ENCODE results near the gene THRSP. TPM values are rescaled to one million over a fixed set of nuclear protein-coding genes. Genes with fewer than 3 reads are reported as not detected.
"Not testable (repeated sequence)": the region's sequence is repeated elsewhere in the genome, so short reads cannot be mapped to it uniquely, and the experiment has no call there.

Gene THRSP
- total RNA-seq, 1 donor from 2014 or later, result not detected

GRCh38 chr11:78039919-78040671, 23.6 kb upstream of the THRSP start:
- Mint-ChIP-seq H3K27ac (ENCODE audit: unreplicated experiment) (no peak overlapping the region), H3K9me3 (ENCODE audit: unreplicated experiment) (no peaks in the 10 kb centered on the region), H3K4me3 (ENCODE audit: unreplicated experiment) (no peak overlapping the region), H3K36me3 (ENCODE audit: unreplicated experiment) (no peaks in the 10 kb centered on the region), H3K4me1 (ENCODE audit: low read depth, unreplicated experiment) (peaks cover 3% of the 10 kb centered on the region), H3K27me3 (ENCODE audit: unreplicated experiment) (peaks cover 5% of the 10 kb centered on the region)
- no peak for DNase-seq
- TF ChIP-seq, protein P1, sequence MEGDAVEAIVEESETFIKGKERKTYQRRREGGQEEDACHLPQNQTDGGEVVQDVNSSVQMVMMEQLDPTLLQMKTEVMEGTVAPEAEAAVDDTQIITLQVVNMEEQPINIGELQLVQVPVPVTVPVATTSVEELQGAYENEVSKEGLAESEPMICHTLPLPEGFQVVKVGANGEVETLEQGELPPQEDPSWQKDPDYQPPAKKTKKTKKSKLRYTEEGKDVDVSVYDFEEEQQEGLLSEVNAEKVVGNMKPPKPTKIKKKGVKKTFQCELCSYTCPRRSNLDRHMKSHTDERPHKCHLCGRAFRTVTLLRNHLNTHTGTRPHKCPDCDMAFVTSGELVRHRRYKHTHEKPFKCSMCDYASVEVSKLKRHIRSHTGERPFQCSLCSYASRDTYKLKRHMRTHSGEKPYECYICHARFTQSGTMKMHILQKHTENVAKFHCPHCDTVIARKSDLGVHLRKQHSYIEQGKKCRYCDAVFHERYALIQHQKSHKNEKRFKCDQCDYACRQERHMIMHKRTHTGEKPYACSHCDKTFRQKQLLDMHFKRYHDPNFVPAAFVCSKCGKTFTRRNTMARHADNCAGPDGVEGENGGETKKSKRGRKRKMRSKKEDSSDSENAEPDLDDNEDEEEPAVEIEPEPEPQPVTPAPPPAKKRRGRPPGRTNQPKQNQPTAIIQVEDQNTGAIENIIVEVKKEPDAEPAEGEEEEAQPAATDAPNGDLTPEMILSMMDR (IDR thresholded peaks at IDR 0.05; ENCODE audit: partially characterized antibody, unreplicated experiment), result no peak

DNA sequence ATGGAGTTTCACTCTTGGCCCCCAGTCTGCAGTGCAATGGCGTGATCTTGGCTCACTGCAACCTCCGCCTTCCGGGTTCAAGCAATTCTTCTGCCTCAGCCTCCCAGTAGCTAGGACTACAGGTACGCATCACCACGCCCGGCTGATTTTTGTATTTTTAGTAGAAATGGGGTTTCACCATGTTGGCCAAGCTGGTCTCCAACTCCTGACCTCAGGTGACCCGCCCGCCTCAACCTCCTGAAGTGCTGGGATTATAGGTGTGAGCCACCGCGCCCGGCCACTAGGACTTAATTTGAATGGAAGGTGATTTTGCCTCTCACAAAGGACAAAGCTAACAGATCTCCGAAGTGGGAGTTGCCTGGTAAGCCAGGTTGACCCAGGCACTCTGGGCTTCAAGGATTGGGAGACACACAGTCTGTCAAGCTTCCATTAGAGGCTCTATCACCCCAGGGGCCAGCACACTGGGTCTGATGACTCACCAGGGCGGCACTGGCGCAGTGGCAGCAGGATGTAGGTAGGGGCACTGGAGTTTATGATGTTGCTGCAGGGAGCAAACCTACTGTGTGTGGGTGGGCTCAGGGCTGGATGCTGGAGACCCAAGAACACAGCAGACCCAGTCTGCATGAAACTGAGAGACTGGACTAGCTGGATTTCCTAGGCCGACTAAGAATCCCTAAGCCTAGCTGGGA, 22.8 kb upstream of the THRSP start:
- no peak for DNase-seq
- no peak overlapping the region for H3K4me3 Mint-ChIP-seq (ENCODE audit: unreplicated experiment)
- peaks cover 5% of the 10 kb centered on the region for H3K27me3 Mint-ChIP-seq (ENCODE audit: unreplicated experiment)
- H3K9me3 Mint-ChIP-seq (ENCODE audit: unreplicated experiment), result no peaks in the 10 kb centered on the region
- H3K4me1 Mint-ChIP-seq (ENCODE audit: low read depth, unreplicated experiment), result peaks cover 3% of the 10 kb centered on the region
- H3K27ac Mint-ChIP-seq (ENCODE audit: unreplicated experiment), result no peak overlapping the region
- H3K36me3 Mint-ChIP-seq (ENCODE audit: unreplicated experiment), result no peaks in the 10 kb centered on the region
- TF ChIP-seq, protein P1 (IDR thresholded peaks at IDR 0.05; ENCODE audit: partially characterized antibody, unreplicated experiment), result no peak

GRCh38 chr11:78041380-78041719, 22.3 kb upstream of the THRSP start:
- DNase-seq; H3K4me3 Mint-ChIP-seq (ENCODE audit: unreplicated experiment); H3K4me1 Mint-ChIP-seq (ENCODE audit: low read depth, unreplicated experiment); H3K27me3 Mint-ChIP-seq (ENCODE audit: unreplicated experiment); H3K9me3 Mint-ChIP-seq (ENCODE audit: unreplicated experiment); H3K27ac Mint-ChIP-seq (ENCODE audit: unreplicated experiment); H3K36me3 Mint-ChIP-seq (ENCODE audit: unreplicated experiment): not testable (repeated sequence)

DNA sequence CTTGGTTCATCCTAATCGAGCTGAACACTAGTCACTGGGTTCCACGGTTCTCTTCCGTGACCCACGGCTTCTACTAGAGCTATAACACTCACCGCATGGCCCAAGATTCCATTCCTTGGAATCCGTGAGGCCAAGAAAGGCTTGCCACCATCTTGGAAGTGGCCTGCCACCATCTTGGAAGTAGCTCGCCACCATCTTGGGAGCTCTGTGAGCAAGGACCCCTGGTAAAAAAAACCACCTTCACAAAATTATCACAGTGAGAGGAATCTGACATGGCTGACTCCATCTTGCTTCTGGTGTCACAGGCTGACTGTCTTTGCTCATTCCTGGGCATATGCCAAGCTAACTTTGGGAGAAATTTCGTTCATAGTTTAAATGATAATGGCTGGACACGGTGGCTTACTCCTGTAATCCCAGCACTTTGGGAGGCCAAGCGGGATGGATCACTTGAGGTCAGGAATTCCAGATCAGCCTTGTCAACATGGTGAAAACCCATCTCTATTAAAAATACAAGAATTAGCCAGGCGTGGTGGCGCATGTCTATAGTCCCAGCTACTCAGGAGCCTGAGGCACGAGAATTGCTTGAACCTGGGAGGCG, 21.7 kb upstream of the THRSP start:
- no peak overlapping the region for H3K27ac Mint-ChIP-seq (ENCODE audit: unreplicated experiment)
- H3K9me3 Mint-ChIP-seq (ENCODE audit: unreplicated experiment), result no peaks in the 10 kb centered on the region
- no peaks in the 10 kb centered on the region for H3K36me3 Mint-ChIP-seq (ENCODE audit: unreplicated experiment)
- TF ChIP-seq, protein P1 (IDR thresholded peaks at IDR 0.05; ENCODE audit: partially characterized antibody, unreplicated experiment), result no peak
- no peak for DNase-seq
- peaks cover 3% of the 10 kb centered on the region for H3K4me1 Mint-ChIP-seq (ENCODE audit: low read depth, unreplicated experiment)
- peaks cover 5% of the 10 kb centered on the region for H3K27me3 Mint-ChIP-seq (ENCODE audit: unreplicated experiment)
- no peak overlapping the region for H3K4me3 Mint-ChIP-seq (ENCODE audit: unreplicated experiment)

- Mint-ChIP-seq H3K4me3 (ENCODE audit: unreplicated experiment) (no peak overlapping the region), H3K4me1 (ENCODE audit: low read depth, unreplicated experiment) (no peaks in the 10 kb centered on the region), H3K27me3 (ENCODE audit: unreplicated experiment) (peaks cover 5% of the 10 kb centered on the region), H3K27ac (ENCODE audit: unreplicated experiment) (no peak overlapping the region), H3K36me3 (ENCODE audit: unreplicated experiment) (no peaks in the 10 kb centered on the region), H3K9me3 (ENCODE audit: unreplicated experiment) (no peaks in the 10 kb centered on the region)
- no peak for DNase-seq
- TF ChIP-seq, protein P1 (IDR thresholded peaks at IDR 0.05; ENCODE audit: partially characterized antibody, unreplicated experiment), result no peak
These were observed 19.0 kb upstream of the THRSP start for GRCh38 chr11:78044706-78045105.
